Effector memory CD4-positive, alpha-beta T cell (primary cell): ENCODE measurements around the gene CRYBG1.

Source experiments
- DNase-seq, 3 donors: peaks; one replicate each; pipeline ENCODE4 v3.0.0-alpha.2; 2020
- H3K27ac ChIP-seq: 2 replicates; pipeline ENCODE4 v1.7.0; 2013; ENCODE audit warnings: mild to moderate bottlenecking, low read length, moderate library complexity; ENCODE audit not compliant: insufficient read depth, poor library complexity, severe bottlenecking
- H3K27me3 ChIP-seq: replicated peaks from 2 replicates; pipeline ENCODE4 v1.7.0; 2013; ENCODE audit warnings: mild to moderate bottlenecking, low read length; ENCODE audit not compliant: insufficient read depth, control insufficient read depth, poor library complexity, severe bottlenecking
- H3K36me3 ChIP-seq: 2 replicates; pipeline ENCODE4 v1.7.0; 2013; ENCODE audit warnings: mild to moderate bottlenecking, low read length, moderate library complexity; ENCODE audit not compliant: control insufficient read depth, insufficient read depth
- H3K4me1 ChIP-seq: 2 replicates; pipeline ENCODE4 v1.7.0; 2013; ENCODE audit warnings: low read length, mild to moderate bottlenecking; ENCODE audit not compliant: control insufficient read depth, insufficient read depth, poor library complexity, severe bottlenecking
- H3K4me3 ChIP-seq: 2 replicates; pipeline ENCODE4 v1.7.0; 2013; ENCODE audit warnings: low read length, low read depth, mild to moderate bottlenecking; ENCODE audit not compliant: insufficient read depth, poor library complexity, severe bottlenecking
- H3K9me3 ChIP-seq: 2 replicates; pipeline ENCODE4 v1.7.0; 2013; ENCODE audit warnings: mild to moderate bottlenecking, low read length, moderate library complexity; ENCODE audit not compliant: control insufficient read depth

Gene CRYBG1

DNA sequence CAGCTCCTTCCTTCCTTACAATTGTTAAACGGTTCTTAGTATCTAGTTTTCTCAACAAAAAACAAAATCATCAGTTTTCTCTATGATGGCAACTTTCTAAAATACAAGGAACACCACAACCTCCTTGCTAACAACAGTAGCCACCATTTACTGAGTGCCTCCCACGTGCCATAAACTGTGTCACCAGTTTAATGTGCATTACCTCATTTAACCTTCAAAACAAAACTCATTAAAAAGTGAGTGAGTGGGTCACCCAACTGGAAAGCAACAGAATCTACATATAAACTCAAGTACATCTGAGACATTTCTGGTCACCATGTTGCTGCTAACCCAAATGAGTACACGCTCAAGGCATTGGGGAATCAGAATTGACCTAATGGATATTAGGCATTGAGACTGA, 257.8 kb downstream of the CRYBG1 start:
- Histone ChIP-seq H3K27ac (no peak overlapping the region), H3K36me3 (peaks cover 4% of the 10 kb centered on the region), H3K9me3 (no peaks in the 10 kb centered on the region), H3K4me1 (no peaks in the 10 kb centered on the region), H3K4me3 (no peak overlapping the region), H3K27me3 (no peaks in the 10 kb centered on the region)
- no peak for DNase-seq

DNA sequence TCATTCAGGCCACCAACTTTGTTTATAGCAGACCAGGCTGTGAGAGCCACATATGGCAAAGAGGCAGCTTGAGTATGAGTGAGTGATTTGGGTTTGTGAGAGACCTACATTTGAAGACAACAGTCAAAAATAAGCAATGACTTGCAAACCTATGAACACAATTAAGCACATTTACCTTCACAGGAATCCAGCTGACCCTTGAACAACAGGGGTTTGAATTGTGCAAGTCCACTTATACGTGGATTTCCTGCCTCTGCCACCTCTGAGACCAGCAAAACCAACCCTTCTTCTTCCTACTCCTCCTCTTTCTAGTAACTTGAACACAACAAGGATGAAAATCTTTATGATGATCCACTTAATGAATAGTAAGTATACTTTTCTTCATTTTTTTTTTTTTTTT, 258.7 kb downstream of the CRYBG1 start:
- Histone ChIP-seq H3K27ac (no peak overlapping the region), H3K4me1 (no peaks in the 10 kb centered on the region), H3K27me3 (no peaks in the 10 kb centered on the region), H3K9me3 (no peaks in the 10 kb centered on the region), H3K36me3 (peaks cover 2% of the 10 kb centered on the region), H3K4me3 (no peak overlapping the region)
- no peak for DNase-seq

DNA sequence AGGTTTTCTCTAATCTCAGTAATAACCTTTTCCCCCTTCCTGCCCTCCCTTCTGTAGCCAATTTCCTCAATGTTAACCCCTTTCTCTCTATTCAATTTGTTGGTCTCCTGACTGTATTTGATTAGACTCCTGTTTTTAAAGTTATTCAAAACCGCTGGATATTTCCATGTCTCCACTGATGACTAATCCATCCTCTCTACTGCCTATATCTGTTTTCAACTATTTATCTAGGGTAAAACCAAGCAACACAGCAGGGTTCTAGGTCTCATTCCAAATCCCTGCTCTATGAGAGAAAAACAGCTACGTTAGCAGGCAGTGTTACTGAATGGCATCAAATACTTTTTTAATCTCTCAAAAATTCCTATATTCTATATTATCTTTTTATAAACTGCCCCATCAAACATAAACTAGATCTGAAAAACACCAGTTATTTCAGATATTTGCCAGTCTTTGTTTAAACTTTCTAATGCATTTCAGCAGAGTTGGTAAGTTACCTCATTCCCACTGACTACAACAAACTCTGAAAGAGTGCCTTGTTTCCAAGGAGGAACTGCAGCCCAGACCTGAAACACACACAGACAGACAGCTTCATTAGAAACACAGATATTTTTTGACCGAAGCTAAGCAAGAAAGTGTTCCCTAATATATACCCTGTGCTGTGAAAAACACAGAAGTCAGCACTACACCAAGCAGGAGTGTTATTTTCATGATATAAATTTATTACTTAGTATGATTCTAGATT, 260.6 kb downstream of the CRYBG1 start:
- Histone ChIP-seq H3K4me3 (no peak overlapping the region), H3K4me1 (no peaks in the 10 kb centered on the region), H3K27ac (no peak overlapping the region), H3K27me3 (no peaks in the 10 kb centered on the region), H3K9me3 (no peaks in the 10 kb centered on the region), H3K36me3 (no peaks in the 10 kb centered on the region)
- DNase-seq, result no peak
